Measurements from ENCODE around the gene CARMIL1.

Gene CARMIL1

DNA sequence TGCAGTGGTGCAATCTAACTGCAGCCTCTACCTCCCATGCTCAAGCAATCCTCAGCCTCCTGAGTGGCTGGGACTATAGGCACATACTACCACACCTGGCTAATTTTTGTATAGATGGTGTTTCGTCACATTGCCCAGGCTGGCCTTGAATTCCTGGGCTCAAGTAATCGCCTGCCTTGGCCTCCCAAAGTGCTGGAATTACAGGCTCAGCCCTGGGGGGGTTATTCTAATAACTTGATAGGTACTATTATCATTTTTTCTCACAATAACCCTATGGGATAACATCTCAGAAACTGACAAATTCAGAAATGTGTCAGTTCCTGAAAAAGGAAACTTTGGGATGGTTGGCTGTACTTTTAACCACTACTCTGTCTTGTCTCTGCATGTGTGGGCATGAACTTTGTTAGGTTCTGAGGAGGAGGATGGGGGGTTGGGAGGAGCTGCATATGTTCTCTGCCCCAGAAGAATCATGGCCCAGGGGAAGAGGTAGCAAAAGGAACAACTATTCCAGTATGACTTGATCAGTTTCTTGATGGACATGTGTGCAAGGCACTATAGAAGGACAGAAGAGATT, 169.9 kb downstream of the CARMIL1 start:
- POLR2A ChIA-PET, result no interaction called here

DNA sequence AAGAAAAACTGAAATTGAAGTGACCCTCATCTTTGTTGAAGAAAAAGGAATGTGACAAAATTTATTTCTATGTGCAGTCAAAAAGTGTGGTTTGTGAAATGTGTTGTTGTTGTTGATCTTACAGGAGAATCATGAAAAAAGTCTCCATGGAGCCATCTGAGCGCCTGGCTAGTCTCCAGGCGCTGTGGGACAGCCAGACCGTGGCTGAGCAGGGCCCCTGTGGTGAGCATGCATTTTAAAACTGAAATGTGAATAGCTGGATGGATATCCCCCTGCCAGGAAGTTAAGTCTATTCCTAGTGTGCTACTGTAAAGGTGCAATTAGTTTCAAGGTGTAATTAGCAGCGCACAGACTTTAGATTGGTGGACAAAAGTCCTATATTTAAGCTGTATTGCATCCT, 170.6 kb downstream of the CARMIL1 start:
- ChIA-PET POLR2A (no interaction called here), CTCF (interaction anchor here (0.8 to 1.4 kb wide), 3 partner anchors 40 to 227 kb away, joined by 3 to 4 read pairs (median 4); no protein-coding TSS in a partner anchor)
- H3K4me3 ChIP-seq (ENCODE audit: low read depth, low read length), result no peak overlapping the region
- H3K27ac ChIP-seq (ENCODE audit: extremely low read depth, low read depth, low read length), result no peak overlapping the region
- H3K4me1 ChIP-seq (ENCODE audit: control insufficient read depth, insufficient read depth, low read length), result peaks cover 10% of the 10 kb centered on the region; the same call in 1 of the 2 replicates
- H3K9me3 ChIP-seq (ENCODE audit: control insufficient read depth, insufficient read depth, low read depth, low read length), result no peaks in the 10 kb centered on the region
- H3K36me3 ChIP-seq (ENCODE audit: control insufficient read depth in 2 of 2, insufficient read depth in 1 of 2, low read length in 2 of 2), result no peaks in the 10 kb centered on the region
- peak; percentile 44 for TF ChIP-seq ZBTB17 (tag by site-specific recombination; IDR thresholded peaks at IDR 0.05)
- peak; percentile 78 for TF ChIP-seq ZBTB44 (tag by site-specific recombination; IDR thresholded peaks at IDR 0.05)
- TF ChIP-seq SCRT1 (tag by site-specific recombination; IDR thresholded peaks at IDR 0.05; ENCODE audit: borderline replicate concordance), result no peak
- peak; percentile 45 for TF ChIP-seq ZNF335 (tag by site-specific recombination; conservative IDR thresholded peaks at IDR 0.05)
- TF ChIP-seq SP7 (tag by site-specific recombination; IDR thresholded peaks at IDR 0.05), result peak; percentile 83
- TF ChIP-seq, protein P1, sequence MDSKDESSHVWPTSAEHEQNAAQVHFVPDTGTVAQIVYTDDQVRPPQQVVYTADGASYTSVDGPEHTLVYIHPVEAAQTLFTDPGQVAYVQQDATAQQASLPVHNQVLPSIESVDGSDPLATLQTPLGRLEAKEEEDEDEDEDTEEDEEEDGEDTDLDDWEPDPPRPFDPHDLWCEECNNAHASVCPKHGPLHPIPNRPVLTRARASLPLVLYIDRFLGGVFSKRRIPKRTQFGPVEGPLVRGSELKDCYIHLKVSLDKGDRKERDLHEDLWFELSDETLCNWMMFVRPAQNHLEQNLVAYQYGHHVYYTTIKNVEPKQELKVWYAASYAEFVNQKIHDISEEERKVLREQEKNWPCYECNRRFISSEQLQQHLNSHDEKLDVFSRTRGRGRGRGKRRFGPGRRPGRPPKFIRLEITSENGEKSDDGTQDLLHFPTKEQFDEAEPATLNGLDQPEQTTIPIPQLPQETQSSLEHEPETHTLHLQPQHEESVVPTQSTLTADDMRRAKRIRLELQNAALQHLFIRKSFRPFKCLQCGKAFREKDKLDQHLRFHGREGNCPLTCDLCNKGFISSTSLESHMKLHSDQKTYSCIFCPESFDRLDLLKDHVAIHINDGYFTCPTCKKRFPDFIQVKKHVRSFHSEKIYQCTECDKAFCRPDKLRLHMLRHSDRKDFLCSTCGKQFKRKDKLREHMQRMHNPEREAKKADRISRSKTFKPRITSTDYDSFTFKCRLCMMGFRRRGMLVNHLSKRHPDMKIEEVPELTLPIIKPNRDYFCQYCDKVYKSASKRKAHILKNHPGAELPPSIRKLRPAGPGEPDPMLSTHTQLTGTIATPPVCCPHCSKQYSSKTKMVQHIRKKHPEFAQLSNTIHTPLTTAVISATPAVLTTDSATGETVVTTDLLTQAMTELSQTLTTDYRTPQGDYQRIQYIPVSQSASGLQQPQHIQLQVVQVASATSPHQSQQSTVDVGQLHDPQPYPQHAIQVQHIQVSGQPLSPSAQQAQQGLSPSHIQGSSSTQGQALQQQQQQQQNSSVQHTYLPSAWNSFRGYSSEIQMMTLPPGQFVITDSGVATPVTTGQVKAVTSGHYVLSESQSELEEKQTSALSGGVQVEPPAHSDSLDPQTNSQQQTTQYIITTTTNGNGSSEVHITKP (tag by site-specific recombination; IDR thresholded peaks at IDR 0.05), result peak; percentile 55
- TF ChIP-seq PRDM6 (tag by site-specific recombination; IDR thresholded peaks at IDR 0.05), result peak; percentile 74
- no peak for TF ChIP-seq ZNF645 (tag by site-specific recombination; IDR thresholded peaks at IDR 0.05)
- TF ChIP-seq OSR2 (tag by site-specific recombination; IDR thresholded peaks at IDR 0.05), result peak; percentile 70
- TF ChIP-seq HIC1 (tag by site-specific recombination; IDR thresholded peaks at IDR 0.05), result no peak
- no peak for TF ChIP-seq YY1 (tag by site-specific recombination; IDR thresholded peaks at IDR 0.05)
- peak; percentile 98 for TF ChIP-seq ZBTB20 (tag by site-specific recombination; IDR thresholded peaks at IDR 0.05)
- no peak for TF ChIP-seq ZNF501 (tag by site-specific recombination; IDR thresholded peaks at IDR 0.05)
- TF ChIP-seq ZSCAN30 (tag by site-specific recombination; IDR thresholded peaks at IDR 0.05), result 0 out of 2 replicates have a peak, but pooled peaks have one; percentile 25
- peak; percentile 30; the same call in 1 of the 2 replicates for TF ChIP-seq ZNF341 (tag by site-specific recombination; IDR thresholded peaks at IDR 0.05; ENCODE audit: low read depth)
- 0 out of 2 replicates have a peak, but pooled peaks have one; percentile 11 for TF ChIP-seq ZNF596 (tag by site-specific recombination; IDR thresholded peaks at IDR 0.05)
- TF ChIP-seq ZIC2 (tag by site-specific recombination; IDR thresholded peaks at IDR 0.05), result peak; percentile 88
- TF ChIP-seq ZXDB (tag by site-specific recombination; IDR thresholded peaks at IDR 0.05), result 0 out of 2 replicates have a peak, but pooled peaks have one; percentile 12

More for the DNA sequence above, 169.9 kb downstream of the CARMIL1 start:
- peaks cover 10% of the 10 kb centered on the region; the same call in 1 of the 2 replicates for H3K4me1 ChIP-seq (ENCODE audit: control insufficient read depth, insufficient read depth, low read length)
- no peak overlapping the region for H3K4me3 ChIP-seq (ENCODE audit: low read depth, low read length)
- no peak overlapping the region for H3K27ac ChIP-seq (ENCODE audit: extremely low read depth, low read depth, low read length)
- no peaks in the 10 kb centered on the region for H3K36me3 ChIP-seq (ENCODE audit: control insufficient read depth in 2 of 2, insufficient read depth in 1 of 2, low read length in 2 of 2)
- H3K9me3 ChIP-seq (ENCODE audit: control insufficient read depth, insufficient read depth, low read depth, low read length), result no peaks in the 10 kb centered on the region
- TF ChIP-seq ZFHX2 (tag by site-specific recombination; conservative IDR thresholded peaks at IDR 0.05), result peak; percentile 29
- TF ChIP-seq, protein P2, sequence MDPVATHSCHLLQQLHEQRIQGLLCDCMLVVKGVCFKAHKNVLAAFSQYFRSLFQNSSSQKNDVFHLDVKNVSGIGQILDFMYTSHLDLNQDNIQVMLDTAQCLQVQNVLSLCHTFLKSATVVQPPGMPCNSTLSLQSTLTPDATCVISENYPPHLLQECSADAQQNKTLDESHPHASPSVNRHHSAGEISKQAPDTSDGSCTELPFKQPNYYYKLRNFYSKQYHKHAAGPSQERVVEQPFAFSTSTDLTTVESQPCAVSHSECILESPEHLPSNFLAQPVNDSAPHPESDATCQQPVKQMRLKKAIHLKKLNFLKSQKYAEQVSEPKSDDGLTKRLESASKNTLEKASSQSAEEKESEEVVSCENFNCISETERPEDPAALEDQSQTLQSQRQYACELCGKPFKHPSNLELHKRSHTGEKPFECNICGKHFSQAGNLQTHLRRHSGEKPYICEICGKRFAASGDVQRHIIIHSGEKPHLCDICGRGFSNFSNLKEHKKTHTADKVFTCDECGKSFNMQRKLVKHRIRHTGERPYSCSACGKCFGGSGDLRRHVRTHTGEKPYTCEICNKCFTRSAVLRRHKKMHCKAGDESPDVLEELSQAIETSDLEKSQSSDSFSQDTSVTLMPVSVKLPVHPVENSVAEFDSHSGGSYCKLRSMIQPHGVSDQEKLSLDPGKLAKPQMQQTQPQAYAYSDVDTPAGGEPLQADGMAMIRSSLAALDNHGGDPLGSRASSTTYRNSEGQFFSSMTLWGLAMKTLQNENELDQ (tag by site-specific recombination; IDR thresholded peaks at IDR 0.05; ENCODE audit: low read depth), result no peak
- peak; percentile 14; the same call in 1 of the 2 replicates for TF ChIP-seq EGR2 (tag by site-specific recombination; IDR thresholded peaks at IDR 0.05; ENCODE audit: low read depth)
- CTCF ChIA-PET, result interaction anchor here (1.2 to 2.4 kb wide), 4 partner anchors 41 to 226 kb away, joined by 4 to 6 read pairs (median 4); partner anchors contain the start of gene CARMIL1
